HepG2 (cell line): ENCODE data around the gene COA1. TPM values are rescaled to one million over a fixed set of nuclear protein-coding genes. Genes with fewer than 3 reads are reported as not detected.

ENCODE experiments used
- ATAC-seq: fragments of 200-7000 bp; cut with Tn5 transposase; 3 replicates; pipeline ENCODE4 v1.9.1; 2020; ENCODE audit warnings: mild to moderate bottlenecking, moderate library complexity
- Bru-seq: library from RNA; stranded (reverse); fragments of 400-500 nt; gene quantifications from one replicate; lab custom pipeline; 2021; lab: Mats Ljungman, UMichigan
- BruChase-seq, 2 experiments: library from RNA; stranded (reverse); fragments of 400-500 nt; gene quantifications; one replicate each; lab custom pipeline; 2021; lab: Mats Ljungman, UMichigan
- BruUV-seq: library from RNA; stranded (reverse); fragments of 400-500 nt; replicated peaks from 2 replicates; lab custom pipeline; 2021; lab: Mats Ljungman, UMichigan
- CTCF ChIA-PET: fragments of 300-600 bp; formaldehyde crosslinking; extraction: SDS; loops from one replicate; lab custom pipeline; 2021; ENCODE audit warnings: low total read pairs, inconsistent platforms, low intra/inter-chr PET ratio; lab: Yijun Ruan, JAX
- POLR2A ChIA-PET: fragments of 350-600 bp; sonication (Branson Sonifier 250); formaldehyde crosslinking; loops from one replicate; lab custom pipeline; 2020; ENCODE audit warnings: antibody characterized with exemption, inconsistent platforms; lab: Yijun Ruan, JAX
- DNase-seq: peaks from one replicate; pipeline ENCODE4 v3.0.0-alpha.2; 2015; ENCODE audit warnings: low spot score
- FAIRE-seq: peaks from 3 replicates; lab custom pipeline; 2011; peaks lifted over from hg19 to GRCh38; lab: Jason Lieb, UNC
- H2AFZ ChIP-seq: one replicate; pipeline ENCODE4 v1.6.1; 2011; ENCODE audit warnings: low read length, inconsistent platforms
- H3K27ac ChIP-seq: fragments of 300-600 bp; 3 replicates; pipeline ENCODE4 v1.8.0; 2011; ENCODE audit warnings: mixed run types, mild to moderate bottlenecking, mixed read lengths, low read length, inconsistent platforms; ENCODE audit not compliant: insufficient read depth; ENCODE audit errors: extremely low read length
- H3K27me3 ChIP-seq, 2 experiments: fragments of 200-600 bp in 1 of 2; 2 replicates in 1 of 2; 3 replicates in 1 of 2; pipeline versions ENCODE4 v1.6.0 to v1.8.0; 2011; ENCODE audit warnings: low read length in 2 of 2, mild to moderate bottlenecking in 2 of 2, moderate library complexity in 2 of 2, inconsistent platforms in 1 of 2; ENCODE audit not compliant: insufficient read depth in 2 of 2, control insufficient read depth in 1 of 2
- H3K36me3 ChIP-seq, 2 experiments: fragments of 200-600 bp in 1 of 2; replicated peaks in 1 of 2; 2 replicates in 1 of 2; 3 replicates in 1 of 2; pipeline versions ENCODE4 v1.5.1 to v1.8.0; 2011; ENCODE audit warnings: low read length in 2 of 2, inconsistent platforms in 1 of 2; ENCODE audit not compliant: insufficient read depth in 2 of 2, control insufficient read depth in 1 of 2
- H3K4me1 ChIP-seq: 2 replicates; pipeline ENCODE4 v1.5.1; 2012; ENCODE audit warnings: low read length, inconsistent platforms; ENCODE audit not compliant: insufficient read depth
- H3K4me2 ChIP-seq: 2 replicates; pipeline ENCODE4 v1.6.0; 2011; ENCODE audit warnings: low read depth, low read length, inconsistent platforms
- H3K4me3 ChIP-seq, 3 experiments: fragments of 200-600 bp in 1 of 3; sonication (generic), shearing (Covaris generic) in 1 of 3; replicated peaks in 1 of 3; 2 replicates each; pipeline ENCODE4 v1.5.1; 2011 to 2016; ENCODE audit warnings: low read length in 3 of 3, inconsistent platforms in 2 of 3, low read depth in 2 of 3, mild to moderate bottlenecking in 2 of 3, control low read depth in 1 of 3, mixed read lengths in 1 of 3; ENCODE audit not compliant: insufficient read depth in 1 of 3
- H3K79me2 ChIP-seq: one replicate; pipeline ENCODE4 v1.6.1; 2011; ENCODE audit warnings: low read length, inconsistent platforms; ENCODE audit not compliant: insufficient read depth
- H3K9ac ChIP-seq: 2 replicates; pipeline ENCODE4 v1.6.0; 2011; ENCODE audit warnings: mild to moderate bottlenecking, low read depth, low read length, inconsistent platforms; ENCODE audit not compliant: insufficient read depth
- H3K9me3 ChIP-seq: 2 replicates; pipeline ENCODE4 v1.5.1; 2012; ENCODE audit warnings: mild to moderate bottlenecking, low read length
- H4K20me1 ChIP-seq: 2 replicates; pipeline ENCODE4 v1.6.0; 2011; ENCODE audit warnings: inconsistent platforms, mild to moderate bottlenecking, low read length, moderate library complexity; ENCODE audit not compliant: insufficient read depth
- FOXP1 ChIP-seq, 2 experiments: fragments of 450-650 bp in 1 of 2; IDR thresholded peaks; 2 replicates each; pipeline ENCODE4 v1.6.1; 2017 to 2018; ENCODE audit warnings: antibody characterized with exemption in 1 of 2
- IKZF4 ChIP-seq: sonication (generic); formaldehyde crosslinking; IDR thresholded peaks from 2 replicates; pipeline ENCODE4 v1.5.1; 2020; ENCODE audit warnings: borderline replicate concordance, mild to moderate bottlenecking, low read depth, missing genetic modification reagents; ENCODE audit errors: not compliant biosample characterization
- SSRP1 ChIP-seq: IDR thresholded peaks from 2 replicates; pipeline ENCODE4 v1.6.1; 2016; ENCODE audit warnings: control low read depth
- ZNF569 ChIP-seq: sonication (generic); formaldehyde crosslinking; IDR thresholded peaks from 2 replicates; pipeline ENCODE4 v1.5.0; 2020; ENCODE audit warnings: mild to moderate bottlenecking, missing genetic modification reagents, moderate library complexity, borderline replicate concordance
- ZNF724P ChIP-seq: sonication (generic); formaldehyde crosslinking; IDR thresholded peaks from 2 replicates; pipeline ENCODE4 v1.8.0; 2022; ENCODE audit warnings: missing genetic modification reagents, borderline replicate concordance
- WGBS: methylation state at CpG from one replicate; pipeline ENCODE4 v1.1.6; 2017; ENCODE audit warnings: low lambda C conversion rate; 5-methylcytosine and 5-hydroxymethylcytosine counted together
- in situ Hi-C: cut with HindIII; loops from 2 replicates; pipeline ENCODE4 v1.10.0; 2017; ENCODE audit warnings: low pct_unique_long_range_greater_than_20kb; ENCODE audit not compliant: extremely low pct_ligation_motif_present
- intact Hi-C: fragments of 100-400 bp; cut with micrococcal nuclease; formaldehyde crosslinking; loops from one replicate; pipeline ENCODE4 v1.10.0; 2022; ENCODE audit not compliant: unreplicated experiment
- long read RNA-seq, 2 experiments: library from RNA in 1 of 2; library from polyadenylated mRNA in 1 of 2; stranded (forward) in 1 of 2; unstranded in 1 of 2; transcript quantifications; one replicate each; pipeline ENCODE4 v2.0.0, GENCODE V29; 2019 to 2022
- polyA minus RNA-seq, 3 experiments: library from RNA; depleted of rRNA, polyadenylated mRNA; stranded (reverse); fragments of >200 nt; gene quantifications; 2 replicates each; pipeline ENCODE4 v1.2.3, GENCODE V29; 2011; ENCODE audit warnings: low replicate concordance in 1 of 3
- polyA plus RNA-seq, 8 experiments: library from polyadenylated mRNA; depleted of rRNA in 3 of 8; stranded (reverse) in 7 of 8; unstranded in 1 of 8; fragments of >200 nt; fragmentation: Illumina TruSeq in 4 of 8; extraction: Trizol in 4 of 8; gene quantifications; 2 replicates each; pipeline versions ENCODE4 v1.2.1 to v1.2.3, GENCODE V29; 2011 to 2016; ENCODE audit warnings: low read depth in 4 of 8, missing spikeins in 1 of 8, mixed read lengths in 1 of 8; ENCODE audit not compliant: insufficient read depth in 1 of 8
- total RNA-seq, 5 experiments: library from RNA; depleted of rRNA; stranded (reverse); fragments of >200 nt; fragmentation: Illumina TruSeq; extraction: Trizol; gene quantifications; 2 replicates each; pipeline ENCODE4 v1.2.3, GENCODE V29; 2016; ENCODE audit warnings: low read depth in 1 of 5
- TF ChIP-seq, protein P1 (sequence below): sonication (generic); formaldehyde crosslinking; IDR thresholded peaks from 2 replicates; pipeline ENCODE4 v1.4.0; 2020; ENCODE audit warnings: mild to moderate bottlenecking, missing genetic modification reagents
- TF ChIP-seq, protein P2 (sequence below): sonication (generic); formaldehyde crosslinking; IDR thresholded peaks from 2 replicates; pipeline ENCODE4 v1.4.0; 2020; ENCODE audit warnings: missing genetic modification reagents
- TF ChIP-seq, protein P3 (sequence below): sonication (generic); formaldehyde crosslinking; IDR thresholded peaks from 2 replicates; pipeline ENCODE4 v1.4.0; 2020; ENCODE audit warnings: mild to moderate bottlenecking, missing genetic modification reagents, borderline replicate concordance

Gene COA1, protein sequence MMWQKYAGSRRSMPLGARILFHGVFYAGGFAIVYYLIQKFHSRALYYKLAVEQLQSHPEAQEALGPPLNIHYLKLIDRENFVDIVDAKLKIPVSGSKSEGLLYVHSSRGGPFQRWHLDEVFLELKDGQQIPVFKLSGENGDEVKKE
- 65.7 and 73.8 TPM in 2 replicates for total RNA-seq (2016; rRNA removed; fragmentation: Illumina TruSeq; extraction: Trizol)
- total RNA-seq (2016; cell fraction: cytosol; rRNA removed; fragmentation: Illumina TruSeq; extraction: Trizol; ENCODE audit: low read depth) = 55.7 and 58.2 TPM in 2 replicates
- total RNA-seq (2016; cell fraction: insoluble cytoplasmic fraction; rRNA removed; fragmentation: Illumina TruSeq; extraction: Trizol) = 70.5 and 77.2 TPM in 2 replicates
- 72.3 and 77.3 TPM in 2 replicates for total RNA-seq (2016; cell fraction: membrane; rRNA removed; fragmentation: Illumina TruSeq; extraction: Trizol)
- 76.7 and 96.2 TPM in 2 replicates for total RNA-seq (2016; cell fraction: nucleus; rRNA removed; fragmentation: Illumina TruSeq; extraction: Trizol)
- polyA plus RNA-seq (2011; rRNA removed) = 32.1 and 33.2 TPM in 2 replicates
- 26.3 and 35.6 TPM in 2 replicates for polyA plus RNA-seq (2011; cell fraction: cytosol; rRNA removed)
- 25.4 and 32.3 TPM in 2 replicates for polyA plus RNA-seq (2011; cell fraction: nucleus; rRNA removed)
- polyA plus RNA-seq (2012) = 50.0 and 53.2 TPM in 2 replicates
- polyA plus RNA-seq (2016; cell fraction: cytosol; fragmentation: Illumina TruSeq; extraction: Trizol; ENCODE audit: low read depth) = 44.5 and 61.1 TPM in 2 replicates
- 79.5 and 94.9 TPM in 2 replicates for polyA plus RNA-seq (2016; cell fraction: insoluble cytoplasmic fraction; fragmentation: Illumina TruSeq; extraction: Trizol; ENCODE audit: low read depth)
- 74.5 and 82.3 TPM in 2 replicates for polyA plus RNA-seq (2016; cell fraction: membrane; fragmentation: Illumina TruSeq; extraction: Trizol; ENCODE audit: low read depth)
- 75.3 and 81.4 TPM in 2 replicates for polyA plus RNA-seq (2016; cell fraction: nucleus; fragmentation: Illumina TruSeq; extraction: Trizol; ENCODE audit: insufficient read depth, low read depth)
- polyA minus RNA-seq (2011; rRNA and poly(A)+ RNA removed; ENCODE audit: low replicate concordance) = 53.0 and 124 TPM in 2 replicates
- polyA minus RNA-seq (2011; cell fraction: cytosol; rRNA and poly(A)+ RNA removed) = 14.2 and 15.8 TPM in 2 replicates
- 105 and 106 TPM in 2 replicates for polyA minus RNA-seq (2011; cell fraction: nucleus; rRNA and poly(A)+ RNA removed)
- Bru-seq, nascent RNA = percentile 85 among the genes with signal in this experiment
- percentile 72 among the genes with signal in this experiment for BruChase-seq, experiment 1, labeled RNA remaining after a 6-hour chase
- percentile 82 among the genes with signal in this experiment for BruChase-seq, experiment 2, labeled RNA remaining after a 2-hour chase
- long read RNA-seq, experiment 1, transcript COA1-201 (6 exons, 927 nt) = major isoform, 38 of 62 reads
- long read RNA-seq, experiment 1, partial matches to known transcripts = 10 of 62 reads
- long read RNA-seq, experiment 1, other reads (novel, unspliced or antisense) = 12 of 62 reads
- long read RNA-seq, experiment 2, transcript COA1-201 (6 exons, 927 nt) = major isoform, 23 of 54 reads
- long read RNA-seq, experiment 2, transcript COA1-203 (5 exons, 2,448 nt) = minor isoform, 8 of 54 reads
- long read RNA-seq, experiment 2, partial matches to known transcripts = 8 of 54 reads
- long read RNA-seq, experiment 2, other reads (novel, unspliced or antisense) = 14 of 54 reads

DNA sequence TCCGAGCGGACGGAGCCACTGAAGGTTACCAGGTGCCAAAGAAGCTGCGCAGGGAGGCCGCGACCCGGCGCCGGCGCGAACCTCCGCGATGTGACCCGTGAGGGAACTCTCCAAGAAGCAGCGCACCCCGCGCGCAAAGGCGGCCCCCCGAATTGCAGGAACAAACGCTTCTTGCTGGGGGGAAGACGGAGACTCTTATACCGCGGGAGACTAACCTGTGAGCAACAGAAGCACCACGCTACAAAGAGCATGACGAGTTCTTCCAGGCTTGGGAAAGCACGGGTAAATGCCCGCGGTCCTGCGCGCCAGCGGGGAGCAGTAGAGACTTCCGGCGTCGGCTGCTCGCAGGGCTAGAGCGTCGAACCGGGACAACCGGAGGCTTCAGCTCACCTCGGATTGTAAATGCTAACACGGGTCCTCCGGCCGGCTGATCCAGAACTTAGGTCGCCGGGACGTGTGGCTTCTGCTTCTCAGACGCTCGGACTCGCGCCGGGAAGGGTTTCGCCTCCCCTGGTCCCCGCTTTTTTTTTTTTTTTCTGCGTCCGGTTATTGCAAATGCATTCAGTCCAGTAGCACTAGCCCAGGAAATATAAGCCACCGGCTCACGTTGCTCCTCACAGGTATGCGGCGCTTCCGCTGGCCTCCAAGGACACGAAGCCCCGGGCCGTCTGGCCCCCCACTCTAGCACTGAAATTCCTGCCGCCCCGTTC is at the start of gene COA1:
Gene COA1 (minus strand): TSS at position 310 of the 710 bp plus-strand sequence. CDS start 80,909 bp downstream, outside the sequence.
- in situ Hi-C loops = no loop called here
- H3K9ac ChIP-seq = peak within 1 kb of the TSS; percentile 90
- no peaks in the 10 kb centered on the region for H3K9me3 ChIP-seq
- FAIRE-seq = peak; percentile 74
- CTCF ChIA-PET = interaction anchor here (1.3 to 3.0 kb wide), 2 partner anchors 81 to 109 kb away, joined by 3 to 14 read pairs; no protein-coding TSS in a partner anchor
- H3K79me2 ChIP-seq = peaks cover 47% of the 10 kb centered on the region
- peak; percentile 82 for DNase-seq
- H3K27ac ChIP-seq = peak within 1 kb of the TSS; percentile 89
- H3K4me1 ChIP-seq = peaks cover 28% of the 10 kb centered on the region
- H3K4me3 ChIP-seq = peak within 1 kb of the TSS; percentile 89 to 98 (median 95)
- peak; percentile 99 for ATAC-seq
- H3K36me3 ChIP-seq = no peaks in the 10 kb centered on the region; a peak in 1 of 5 replicates
- peak within 1 kb of the TSS; percentile 89 for H3K4me2 ChIP-seq
- POLR2A ChIA-PET = interaction anchor here (0.7 to 3.5 kb wide), 17 partner anchors 9 to 227 kb away, joined by 3 to 22 read pairs (median 5); partner anchors contain the start of genes BLVRA and STK17A
- peaks cover 5% of the 10 kb centered on the region; the same call in 1 of the 2 replicates for H4K20me1 ChIP-seq
- intact Hi-C loops = loop anchor here (1.0 to 2.0 kb wide), 5 partner anchors 35 to 109 kb away; no protein-coding TSS in a partner anchor
- H2AFZ ChIP-seq = peak within 1 kb of the TSS; percentile 81
- WGBS = under 1% methylated on average over 27 of the region's 66 CpGs
- H3K27me3 ChIP-seq = no peaks in the 10 kb centered on the region; a peak in 1 of 5 replicates
- no TSS peak for BruUV-seq
- TF ChIP-seq IKZF4 = peak; percentile 76
- TF ChIP-seq, protein P1, sequence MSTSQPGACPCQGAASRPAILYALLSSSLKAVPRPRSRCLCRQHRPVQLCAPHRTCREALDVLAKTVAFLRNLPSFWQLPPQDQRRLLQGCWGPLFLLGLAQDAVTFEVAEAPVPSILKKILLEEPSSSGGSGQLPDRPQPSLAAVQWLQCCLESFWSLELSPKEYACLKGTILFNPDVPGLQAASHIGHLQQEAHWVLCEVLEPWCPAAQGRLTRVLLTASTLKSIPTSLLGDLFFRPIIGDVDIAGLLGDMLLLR (CRISPR knock-in tag) = peak; percentile 54; the same call in 1 of the 2 replicates
- TF ChIP-seq, protein P2, sequence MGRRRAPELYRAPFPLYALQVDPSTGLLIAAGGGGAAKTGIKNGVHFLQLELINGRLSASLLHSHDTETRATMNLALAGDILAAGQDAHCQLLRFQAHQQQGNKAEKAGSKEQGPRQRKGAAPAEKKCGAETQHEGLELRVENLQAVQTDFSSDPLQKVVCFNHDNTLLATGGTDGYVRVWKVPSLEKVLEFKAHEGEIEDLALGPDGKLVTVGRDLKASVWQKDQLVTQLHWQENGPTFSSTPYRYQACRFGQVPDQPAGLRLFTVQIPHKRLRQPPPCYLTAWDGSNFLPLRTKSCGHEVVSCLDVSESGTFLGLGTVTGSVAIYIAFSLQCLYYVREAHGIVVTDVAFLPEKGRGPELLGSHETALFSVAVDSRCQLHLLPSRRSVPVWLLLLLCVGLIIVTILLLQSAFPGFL (CRISPR knock-in tag) = no peak
- TF ChIP-seq, protein P3, sequence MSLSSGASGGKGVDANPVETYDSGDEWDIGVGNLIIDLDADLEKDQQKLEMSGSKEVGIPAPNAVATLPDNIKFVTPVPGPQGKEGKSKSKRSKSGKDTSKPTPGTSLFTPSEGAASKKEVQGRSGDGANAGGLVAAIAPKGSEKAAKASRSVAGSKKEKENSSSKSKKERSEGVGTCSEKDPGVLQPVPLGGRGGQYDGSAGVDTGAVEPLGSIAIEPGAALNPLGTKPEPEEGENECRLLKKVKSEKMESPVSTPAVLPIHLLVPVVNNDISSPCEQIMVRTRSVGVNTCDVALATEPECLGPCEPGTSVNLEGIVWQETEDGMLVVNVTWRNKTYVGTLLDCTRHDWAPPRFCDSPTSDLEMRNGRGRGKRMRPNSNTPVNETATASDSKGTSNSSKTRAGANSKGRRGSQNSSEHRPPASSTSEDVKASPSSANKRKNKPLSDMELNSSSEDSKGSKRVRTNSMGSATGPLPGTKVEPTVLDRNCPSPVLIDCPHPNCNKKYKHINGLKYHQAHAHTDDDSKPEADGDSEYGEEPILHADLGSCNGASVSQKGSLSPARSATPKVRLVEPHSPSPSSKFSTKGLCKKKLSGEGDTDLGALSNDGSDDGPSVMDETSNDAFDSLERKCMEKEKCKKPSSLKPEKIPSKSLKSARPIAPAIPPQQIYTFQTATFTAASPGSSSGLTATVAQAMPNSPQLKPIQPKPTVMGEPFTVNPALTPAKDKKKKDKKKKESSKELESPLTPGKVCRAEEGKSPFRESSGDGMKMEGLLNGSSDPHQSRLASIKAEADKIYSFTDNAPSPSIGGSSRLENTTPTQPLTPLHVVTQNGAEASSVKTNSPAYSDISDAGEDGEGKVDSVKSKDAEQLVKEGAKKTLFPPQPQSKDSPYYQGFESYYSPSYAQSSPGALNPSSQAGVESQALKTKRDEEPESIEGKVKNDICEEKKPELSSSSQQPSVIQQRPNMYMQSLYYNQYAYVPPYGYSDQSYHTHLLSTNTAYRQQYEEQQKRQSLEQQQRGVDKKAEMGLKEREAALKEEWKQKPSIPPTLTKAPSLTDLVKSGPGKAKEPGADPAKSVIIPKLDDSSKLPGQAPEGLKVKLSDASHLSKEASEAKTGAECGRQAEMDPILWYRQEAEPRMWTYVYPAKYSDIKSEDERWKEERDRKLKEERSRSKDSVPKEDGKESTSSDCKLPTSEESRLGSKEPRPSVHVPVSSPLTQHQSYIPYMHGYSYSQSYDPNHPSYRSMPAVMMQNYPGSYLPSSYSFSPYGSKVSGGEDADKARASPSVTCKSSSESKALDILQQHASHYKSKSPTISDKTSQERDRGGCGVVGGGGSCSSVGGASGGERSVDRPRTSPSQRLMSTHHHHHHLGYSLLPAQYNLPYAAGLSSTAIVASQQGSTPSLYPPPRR (CRISPR knock-in tag) = peak; percentile 36
- peak; percentile 80; the same call in 1 of the 2 replicates for TF ChIP-seq ZNF569 (CRISPR knock-in tag)
- no peak for TF ChIP-seq FOXP1 (IDR thresholded peaks at IDR 0.05)
- no peak for TF ChIP-seq FOXP1 (CRISPR knock-in tag; IDR thresholded peaks at IDR 0.05)
- no peak for TF ChIP-seq ZNF724P
- TF ChIP-seq SSRP1 (CRISPR knock-in tag) = no peak
